GM23338 (cell line): ENCODE data around the gene DLL4.

Source experiments
- CREB1 ChIP-seq: fragments of 250-450 bp; sonication (Bioruptor Pico); IDR thresholded peaks from 2 replicates; pipeline ENCODE4 v1.5.0; 2020; ENCODE audit warnings: low read depth, mild to moderate bottlenecking, moderate library complexity
- CTCF ChIP-seq, 2 experiments: fragments of 200-600 bp in 1 of 2; sonication (generic) in 1 of 2; conservative IDR thresholded peaks; 2 replicates each; pipeline versions ENCODE4 v1.5.1 to v1.6.1; 2016 to 2017; ENCODE audit warnings: antibody characterized with exemption in 2 of 2, low read depth in 2 of 2, mild to moderate bottlenecking in 2 of 2, moderate library complexity in 1 of 2
- ETS1 ChIP-seq: IDR thresholded peaks from 2 replicates; pipeline ENCODE4 v1.6.1; 2016; ENCODE audit warnings: antibody characterized with exemption
- EZH2 ChIP-seq: fragments of 200-600 bp; sonication (generic); IDR thresholded peaks from one replicate; pipeline ENCODE4 v1.8.0; 2017; ENCODE audit warnings: antibody characterized with exemption, mild to moderate bottlenecking, low read depth; ENCODE audit not compliant: unreplicated experiment
- EZH2phosphoT487 ChIP-seq: fragments of 200-600 bp; sonication (generic); IDR thresholded peaks from one replicate; pipeline ENCODE4 v1.8.1; 2018; ENCODE audit warnings: antibody characterized with exemption; ENCODE audit not compliant: unreplicated experiment
- JUNB ChIP-seq: IDR thresholded peaks from one replicate; pipeline ENCODE4 v1.6.1; 2016; ENCODE audit warnings: antibody characterized with exemption; ENCODE audit not compliant: unreplicated experiment
- NANOG ChIP-seq: IDR thresholded peaks from 2 replicates; pipeline ENCODE4 v1.6.1; 2016; ENCODE audit warnings: antibody characterized with exemption, borderline replicate concordance
- POLR2AphosphoS5 ChIP-seq: IDR thresholded peaks from 2 replicates; pipeline ENCODE4 v1.6.1; 2016; ENCODE audit warnings: antibody characterized with exemption, low read depth
- REST ChIP-seq: IDR thresholded peaks from one replicate; pipeline ENCODE4 v1.6.1; 2018; ENCODE audit warnings: antibody characterized with exemption; ENCODE audit not compliant: unreplicated experiment
- STAT1 ChIP-seq: IDR thresholded peaks from one replicate; pipeline ENCODE4 v1.6.1; 2016; ENCODE audit warnings: antibody characterized with exemption; ENCODE audit not compliant: unreplicated experiment
- ZNF331 ChIP-seq: fragments of 250-450 bp; sonication (Bioruptor Pico); IDR thresholded peaks from 2 replicates; pipeline ENCODE4 v1.5.0; 2020; ENCODE audit warnings: low read depth, mild to moderate bottlenecking, moderate library complexity
- ZNF462 ChIP-seq: fragments of 250-450 bp; sonication (Bioruptor Pico); IDR thresholded peaks from 2 replicates; pipeline ENCODE4 v1.5.0; 2020; ENCODE audit warnings: mild to moderate bottlenecking, moderate library complexity

GRCh38 chr15:40894681-40895448 lies 34.3 kb upstream of the DLL4 start:
- TF ChIP-seq CTCF (conservative IDR thresholded peaks at IDR 0.05; ENCODE audit: low read depth in 2 of 2), result peak; percentile 39 to 58
- no peak for TF ChIP-seq EZH2phosphoT487
- TF ChIP-seq EZH2, result no peak
- no peak for TF ChIP-seq REST
- no peak for TF ChIP-seq POLR2AphosphoS5
- no peak for TF ChIP-seq STAT1
- TF ChIP-seq CREB1 (CRISPR knock-in tag), result peak; percentile 26; the same call in 1 of the 2 replicates
- no peak for TF ChIP-seq ZNF462 (CRISPR knock-in tag)
- no peak for TF ChIP-seq JUNB
- no peak for TF ChIP-seq NANOG
- TF ChIP-seq ETS1, result no peak
- no peak for TF ChIP-seq ZNF331
